Effector memory CD8-positive, alpha-beta T cell (primary cell): ENCODE measurements around the gene COG1.

Experiments used
- ATAC-seq: fragments of 150-1000 bp; cut with Tn5 transposase; replicated peaks from 2 replicates; pipeline ENCODE4 v1.10.0; 2021; ENCODE audit warnings: mild to moderate bottlenecking, moderate library complexity
- DNase-seq, 3 experiments: peaks; one replicate each; pipeline ENCODE4 v3.0.0; 2021
- H3K27ac Mint-ChIP-seq, 2 donors: one replicate each; pipeline ENCODE4 v1.8.0; 2022; ENCODE audit warnings: mild to moderate bottlenecking in 2 of 2, mixed read lengths in 2 of 2, moderate library complexity in 2 of 2
- H3K27me3 Mint-ChIP-seq, 2 donors: one replicate each; pipeline ENCODE4 v1.8.0; 2022; ENCODE audit warnings: mixed read lengths in 2 of 2
- H3K36me3 Mint-ChIP-seq: one replicate; pipeline ENCODE4 v1.8.0; 2022; ENCODE audit warnings: mild to moderate bottlenecking, moderate library complexity, mixed read lengths; ENCODE audit not compliant: insufficient read depth
- H3K4me1 Mint-ChIP-seq, 2 donors: one replicate each; pipeline ENCODE4 v1.8.0; 2022; ENCODE audit warnings: low read depth in 2 of 2, mixed read lengths in 2 of 2
- H3K4me3 Mint-ChIP-seq, 2 donors: one replicate each; pipeline ENCODE4 v1.8.0; 2022; ENCODE audit warnings: mild to moderate bottlenecking in 2 of 2, mixed read lengths in 2 of 2, moderate library complexity in 2 of 2
- H3K9me3 Mint-ChIP-seq, 2 donors: one replicate each; pipeline ENCODE4 v1.8.0; 2022; ENCODE audit warnings: mixed read lengths in 2 of 2

Gene COG1

DNA sequence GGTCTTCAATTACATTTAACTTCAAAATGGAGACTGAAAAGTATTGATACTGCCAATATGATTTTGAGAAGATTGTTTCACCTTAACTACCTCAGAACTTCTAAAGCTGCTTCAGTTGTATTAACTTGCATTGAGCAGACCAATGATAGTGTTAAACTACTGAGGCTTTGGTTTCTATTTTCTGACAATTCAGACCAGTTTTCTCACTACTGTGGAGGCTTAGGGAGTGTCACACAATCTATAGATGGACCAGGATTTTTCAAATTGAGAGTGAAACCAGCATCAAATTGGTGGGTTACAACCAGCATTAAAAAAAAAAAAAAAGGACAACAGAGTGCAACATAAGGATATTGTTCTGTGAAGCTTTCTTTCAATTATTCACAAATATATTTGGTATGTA, 21.2 kb downstream of the COG1 start:
- no peaks in the 10 kb centered on the region for H3K9me3 Mint-ChIP-seq
- DNase-seq (no peak), ATAC-seq (no peak)
- peaks cover 20% of the 10 kb centered on the region for H3K36me3 Mint-ChIP-seq
- no peak overlapping the region for H3K4me3 Mint-ChIP-seq
- no peak overlapping the region for H3K27ac Mint-ChIP-seq
- peaks cover 13 to 33% of the 10 kb centered on the region in 2 donors for H3K4me1 Mint-ChIP-seq
- H3K27me3 Mint-ChIP-seq, result no peaks in the 10 kb centered on the region

DNA sequence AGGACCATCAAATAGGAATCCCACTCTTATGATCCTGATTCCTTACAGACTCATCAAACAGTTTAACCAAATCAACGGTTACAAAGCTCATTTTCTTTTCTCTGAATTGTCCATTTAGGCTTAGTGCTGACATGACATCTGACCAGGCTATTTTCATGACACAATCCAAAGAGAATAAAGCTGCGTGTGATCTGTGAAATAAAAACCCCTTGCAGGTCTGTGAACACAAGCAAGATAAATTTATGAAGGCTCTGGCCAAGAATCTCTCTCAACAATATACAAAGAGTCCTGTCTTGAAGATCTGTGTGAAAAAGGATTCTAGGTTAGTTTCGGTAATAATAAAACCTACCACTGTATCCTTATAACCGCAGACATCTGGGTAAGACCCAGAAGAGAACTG, 22.0 kb downstream of the COG1 start:
- no peaks in the 10 kb centered on the region for H3K27me3 Mint-ChIP-seq
- peaks cover 18% of the 10 kb centered on the region for H3K36me3 Mint-ChIP-seq
- peaks cover 13 to 36% of the 10 kb centered on the region in 2 donors for H3K4me1 Mint-ChIP-seq
- no peaks in the 10 kb centered on the region for H3K9me3 Mint-ChIP-seq
- no peak overlapping the region for H3K4me3 Mint-ChIP-seq
- no peak for DNase-seq
- peak overlapping the region in 1 of 2 donors; percentile 82 for H3K27ac Mint-ChIP-seq
- no peak for ATAC-seq

DNA sequence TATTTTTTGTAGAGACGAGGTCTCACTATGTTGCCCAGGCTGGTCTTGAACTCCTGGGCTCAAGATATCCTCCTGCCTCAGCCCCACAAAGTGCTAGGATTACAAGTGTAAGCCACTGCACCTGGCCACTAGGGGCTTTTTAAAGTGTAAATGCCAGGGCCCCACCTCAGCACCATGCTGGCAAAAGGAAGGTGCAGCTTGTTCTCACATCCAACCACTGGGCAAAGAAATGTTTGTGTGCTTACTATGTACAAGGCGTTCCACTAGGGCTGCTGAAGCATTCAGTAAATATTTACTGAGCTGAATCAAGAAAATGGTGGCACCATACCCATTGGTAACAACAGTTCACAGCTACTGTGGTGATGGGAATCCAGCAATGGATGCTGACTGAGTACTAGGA, 22.6 kb downstream of the COG1 start:
- H3K27ac Mint-ChIP-seq, result peak overlapping the region in 1 of 2 donors; percentile 82
- H3K27me3 Mint-ChIP-seq, result no peaks in the 10 kb centered on the region
- peaks cover 18% of the 10 kb centered on the region for H3K36me3 Mint-ChIP-seq
- no peaks in the 10 kb centered on the region for H3K9me3 Mint-ChIP-seq
- ATAC-seq, result no peak
- DNase-seq, result no peak
- H3K4me3 Mint-ChIP-seq, result no peak overlapping the region
- H3K4me1 Mint-ChIP-seq, result peaks cover 16 to 36% of the 10 kb centered on the region in 2 donors

DNA sequence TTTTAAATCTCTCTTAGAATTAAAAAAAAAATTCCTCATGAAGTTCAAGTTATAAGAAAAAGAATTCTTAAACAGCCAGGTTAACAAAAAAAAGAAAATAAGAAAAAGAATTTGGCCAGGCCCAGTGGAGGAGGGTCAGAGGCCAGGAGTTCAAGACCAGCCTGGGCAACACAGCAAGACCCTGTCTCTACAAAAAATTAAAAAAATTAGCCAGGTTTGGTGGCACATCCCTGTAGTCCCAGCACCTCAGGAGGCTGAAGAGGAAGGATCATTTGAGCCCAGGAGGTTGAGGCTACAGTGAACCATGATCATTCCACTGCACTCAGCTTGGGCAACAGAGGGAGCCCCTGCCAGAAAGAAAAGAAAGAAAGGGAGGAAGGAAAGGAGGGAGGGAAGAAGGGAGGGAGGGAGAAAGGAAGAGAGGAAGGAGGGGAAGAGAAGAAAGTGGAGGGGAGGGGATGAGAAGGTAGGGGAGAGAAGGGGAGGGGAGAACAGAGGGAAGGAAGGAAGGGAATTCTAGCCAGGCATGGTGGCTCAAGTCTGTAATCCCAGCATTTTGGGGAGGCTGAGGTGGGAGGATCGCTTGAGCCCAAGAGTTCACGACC, 30.9 kb downstream of the COG1 start:
- ATAC-seq (no peak), DNase-seq (no peak)
- H3K4me3 Mint-ChIP-seq, result no peak overlapping the region
- H3K9me3 Mint-ChIP-seq, result no peaks in the 10 kb centered on the region
- peaks cover 28 to 41% of the 10 kb centered on the region in 2 donors for H3K4me1 Mint-ChIP-seq
- H3K27me3 Mint-ChIP-seq, result no peaks in the 10 kb centered on the region
- H3K36me3 Mint-ChIP-seq, result peaks cover 36% of the 10 kb centered on the region
- peak overlapping the region; percentile 56 to 88 for H3K27ac Mint-ChIP-seq

DNA sequence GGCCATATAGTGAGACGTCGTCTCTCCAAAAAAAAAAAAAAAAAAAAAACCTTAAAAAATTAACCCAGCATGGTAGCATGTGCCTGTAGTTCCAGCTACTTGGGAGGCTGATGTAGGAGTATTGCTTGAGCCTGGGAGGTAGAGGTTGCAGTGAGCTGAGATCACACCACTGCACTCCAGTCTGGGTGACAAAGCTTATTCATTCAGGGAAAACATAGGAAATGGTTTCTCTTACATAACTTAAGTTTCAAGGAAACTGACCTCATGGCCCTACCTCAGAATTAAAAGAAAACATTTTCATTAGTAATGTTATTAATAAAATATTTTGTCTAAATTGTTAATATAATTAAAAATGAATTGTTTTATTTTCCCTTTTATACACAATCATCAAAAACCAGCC, 31.4 kb downstream of the COG1 start:
- no peaks in the 10 kb centered on the region for H3K9me3 Mint-ChIP-seq
- no peak for ATAC-seq
- H3K27ac Mint-ChIP-seq, result peak overlapping the region; percentile 78 to 88
- peaks cover 33 to 44% of the 10 kb centered on the region in 2 donors for H3K4me1 Mint-ChIP-seq
- peaks cover 31% of the 10 kb centered on the region for H3K36me3 Mint-ChIP-seq
- H3K27me3 Mint-ChIP-seq, result no peaks in the 10 kb centered on the region
- DNase-seq, result no peak
- no peak overlapping the region for H3K4me3 Mint-ChIP-seq

DNA sequence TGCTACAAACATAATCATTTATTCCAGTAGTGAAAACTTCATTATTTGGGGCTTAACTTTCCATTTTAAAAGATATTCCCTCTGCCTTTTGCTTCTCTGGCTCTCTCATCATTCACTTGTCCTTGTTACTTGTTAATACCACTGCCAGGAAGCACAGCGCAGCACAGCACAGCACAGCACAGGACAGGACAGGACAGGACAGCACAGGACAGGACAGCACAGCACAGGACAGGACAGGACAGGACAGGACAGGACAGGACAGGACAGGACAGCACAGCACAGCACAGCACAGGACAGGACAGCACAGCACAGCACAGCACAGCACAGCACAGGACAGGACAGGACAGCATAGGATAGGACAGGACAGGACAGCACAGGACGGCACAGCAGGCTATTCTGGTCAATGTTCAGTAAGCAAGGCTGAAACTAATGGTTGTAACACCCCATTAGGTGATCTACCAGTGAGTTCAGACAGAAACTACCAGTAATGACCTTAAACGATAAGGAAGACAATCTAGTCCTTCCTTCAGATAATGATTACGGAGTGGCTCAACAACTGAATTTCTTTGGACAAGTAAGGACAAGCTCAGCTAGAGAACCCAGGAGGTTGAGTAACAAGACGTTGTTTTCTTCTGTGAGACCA, 31.9 kb downstream of the COG1 start:
- no peaks in the 10 kb centered on the region for H3K27me3 Mint-ChIP-seq
- no peak for ATAC-seq
- H3K9me3 Mint-ChIP-seq, result no peaks in the 10 kb centered on the region
- no peak for DNase-seq
- peak overlapping the region; percentile 63 to 78 for H3K27ac Mint-ChIP-seq
- H3K4me3 Mint-ChIP-seq, result no peak overlapping the region
- H3K36me3 Mint-ChIP-seq, result peaks cover 29% of the 10 kb centered on the region
- H3K4me1 Mint-ChIP-seq, result peaks cover 37 to 47% of the 10 kb centered on the region in 2 donors

DNA sequence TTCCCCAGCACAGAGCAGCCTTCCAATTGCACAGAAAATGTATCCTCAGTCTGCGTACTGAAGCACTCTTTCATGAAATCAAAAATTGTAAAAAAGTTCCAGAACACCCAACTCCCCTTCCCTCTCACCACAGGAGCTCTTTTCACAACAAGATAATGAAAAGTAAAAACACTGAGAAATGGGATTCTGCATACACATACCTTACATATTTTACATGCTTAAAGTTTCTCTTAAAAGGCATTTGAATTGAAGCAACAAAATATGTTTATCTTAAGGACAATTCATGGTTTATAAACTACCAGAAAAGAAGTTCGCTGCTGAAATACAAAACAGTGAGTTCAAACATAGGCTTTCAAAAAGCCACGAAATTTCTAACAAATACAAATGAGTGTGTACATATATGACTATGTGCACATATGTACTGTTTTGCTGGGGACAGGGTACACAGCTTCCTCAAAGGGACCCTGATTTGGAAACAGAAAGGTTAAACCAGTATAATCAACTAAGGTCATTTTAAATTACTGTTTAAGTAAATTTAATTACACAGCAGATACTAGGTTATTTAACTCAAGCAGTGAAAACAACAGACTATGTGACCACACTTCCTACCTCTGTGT, 33.8 kb downstream of the COG1 start:
- no peaks in the 10 kb centered on the region for H3K27me3 Mint-ChIP-seq
- H3K36me3 Mint-ChIP-seq, result peaks cover 30% of the 10 kb centered on the region
- H3K4me1 Mint-ChIP-seq, result peaks cover 48 to 63% of the 10 kb centered on the region in 2 donors
- peak overlapping the region; percentile 62 to 82 for H3K27ac Mint-ChIP-seq
- DNase-seq (no peak), ATAC-seq (no peak)
- no peaks in the 10 kb centered on the region for H3K9me3 Mint-ChIP-seq
- H3K4me3 Mint-ChIP-seq, result peak overlapping the region; percentile 34 to 56

DNA sequence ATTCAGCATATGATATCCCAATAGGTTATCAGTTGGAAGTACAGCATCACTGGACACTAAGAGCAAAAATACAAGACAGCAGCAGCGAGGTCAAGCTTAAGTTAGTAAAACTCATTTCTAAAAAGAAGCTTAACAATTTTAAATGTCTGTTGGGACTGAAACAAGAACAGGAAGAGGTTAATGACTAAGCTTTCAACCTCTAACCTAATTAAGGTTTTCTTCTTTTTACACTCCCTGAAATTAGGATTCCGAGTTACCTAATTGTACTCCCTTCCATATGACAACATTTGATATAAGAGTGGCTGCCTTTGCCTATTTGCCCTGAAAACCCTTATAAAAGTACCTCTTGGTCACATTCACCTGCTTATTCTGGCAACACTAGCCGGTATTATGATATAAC, 34.5 kb downstream of the COG1 start:
- H3K27me3 Mint-ChIP-seq, result no peaks in the 10 kb centered on the region
- peaks cover 31% of the 10 kb centered on the region for H3K36me3 Mint-ChIP-seq
- H3K4me1 Mint-ChIP-seq, result peaks cover 48 to 63% of the 10 kb centered on the region in 2 donors
- peak overlapping the region; percentile 62 to 82 for H3K27ac Mint-ChIP-seq
- no peaks in the 10 kb centered on the region for H3K9me3 Mint-ChIP-seq
- H3K4me3 Mint-ChIP-seq, result peak overlapping the region; percentile 34 to 56
- DNase-seq (no peak), ATAC-seq (no peak)

DNA sequence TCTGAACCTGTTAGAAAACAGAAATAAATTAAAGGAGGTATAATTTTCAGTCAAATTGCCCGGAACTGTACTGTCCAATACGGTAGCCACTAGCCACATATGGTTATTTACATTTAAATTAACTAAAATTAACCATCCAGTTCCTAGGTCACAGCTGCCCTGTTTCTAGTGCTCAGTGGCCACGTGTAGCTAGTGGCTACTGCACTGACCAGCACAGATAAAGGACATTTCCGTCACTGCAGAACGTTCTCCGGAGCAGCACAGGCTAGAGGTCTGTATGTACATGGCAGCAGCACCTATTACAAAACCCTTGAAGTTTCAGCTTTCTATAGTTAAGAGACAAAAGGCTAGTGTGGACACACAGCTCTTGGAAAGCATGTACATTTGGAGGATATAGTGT, 35.1 kb downstream of the COG1 start:
- Mint-ChIP-seq H3K36me3 (peaks cover 31% of the 10 kb centered on the region), H3K27ac (peak overlapping the region; percentile 80 to 82), H3K4me3 (peak overlapping the region in 1 of 2 donors; percentile 56), H3K9me3 (no peaks in the 10 kb centered on the region), H3K27me3 (no peaks in the 10 kb centered on the region), H3K4me1 (peaks cover 50 to 64% of the 10 kb centered on the region in 2 donors)
- DNase-seq (no peak), ATAC-seq (no peak)

DNA sequence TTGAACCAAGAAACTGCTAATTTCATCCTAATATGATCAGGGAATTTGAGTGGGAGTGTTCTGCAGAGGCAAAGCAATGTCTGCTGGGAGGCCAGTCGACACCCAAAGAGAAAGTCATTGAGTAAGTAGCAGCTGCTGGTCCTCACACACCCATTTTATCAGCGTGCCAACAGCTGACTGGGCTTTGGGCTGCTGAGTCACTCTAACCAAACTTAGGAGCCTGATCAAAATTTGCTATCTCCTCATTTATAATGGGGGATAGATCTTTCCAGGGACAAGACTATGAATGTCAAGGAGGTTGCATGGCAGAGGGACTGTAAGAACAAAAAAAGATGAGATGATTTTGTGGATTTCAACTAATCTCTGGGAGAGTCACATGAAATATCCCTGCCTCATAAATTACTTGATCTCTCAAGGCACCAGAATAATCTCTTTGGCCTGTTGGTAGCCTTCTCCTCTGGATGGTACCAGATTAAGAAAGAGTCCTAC, 35.9 kb downstream of the COG1 start:
- DNase-seq (peak in 1 of 3 experiments; percentile 10), ATAC-seq (no peak)
- Mint-ChIP-seq H3K9me3 (no peaks in the 10 kb centered on the region), H3K4me1 (peaks cover 56 to 66% of the 10 kb centered on the region in 2 donors), H3K4me3 (peak overlapping the region; percentile 36 to 51), H3K36me3 (peaks cover 30% of the 10 kb centered on the region), H3K27me3 (no peaks in the 10 kb centered on the region), H3K27ac (peak overlapping the region; percentile 68 to 80)

DNA sequence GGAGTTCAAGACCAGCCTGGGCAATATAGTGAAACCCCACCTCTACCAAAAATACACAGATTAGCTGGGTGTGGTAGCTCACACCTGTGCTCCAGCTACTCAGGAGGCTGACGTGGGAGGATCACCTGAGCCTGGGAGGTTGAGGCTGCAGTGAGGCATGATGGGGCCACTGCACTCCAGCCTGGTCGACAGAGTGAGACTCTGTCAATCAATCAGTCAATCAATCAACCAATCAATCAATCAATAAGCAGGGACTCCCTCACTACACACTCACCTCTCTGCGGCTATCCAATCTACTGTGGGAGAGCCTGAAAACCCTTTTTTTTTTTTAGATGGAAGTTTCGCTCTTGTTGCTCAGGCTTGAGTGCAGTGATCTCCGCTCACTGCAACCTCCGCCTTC, 37.2 kb downstream of the COG1 start:
- Mint-ChIP-seq H3K4me3 (peak overlapping the region; percentile 94 to 95), H3K27ac (peak overlapping the region; percentile 97), H3K4me1 (peaks cover 53 to 61% of the 10 kb centered on the region in 2 donors), H3K27me3 (no peaks in the 10 kb centered on the region), H3K36me3 (peaks cover 29% of the 10 kb centered on the region), H3K9me3 (no peaks in the 10 kb centered on the region)
- DNase-seq (no peak), ATAC-seq (no peak)

DNA sequence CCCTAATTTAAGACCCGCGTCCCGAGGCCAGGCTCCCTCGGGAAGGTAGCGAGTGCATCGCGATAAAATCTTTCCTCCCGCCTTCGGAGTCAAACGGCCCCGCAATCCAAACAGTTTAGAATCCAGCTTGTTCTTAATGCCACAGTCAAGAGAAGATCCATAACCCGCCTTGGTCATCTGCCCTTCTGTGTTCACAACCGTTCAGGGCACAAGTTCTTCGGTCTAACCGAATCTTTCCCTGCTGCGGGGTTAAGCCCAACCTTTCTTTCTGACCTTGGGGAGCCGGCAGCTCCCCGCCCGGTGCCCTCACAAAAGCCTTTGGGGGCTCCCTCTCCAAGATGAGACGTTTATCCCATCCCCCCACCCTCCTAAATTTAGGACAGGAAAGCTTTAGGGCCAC, 38.5 kb downstream of the COG1 start:
- H3K36me3 Mint-ChIP-seq, result peaks cover 30% of the 10 kb centered on the region
- peak in 1 of 3 experiments; percentile 8 for DNase-seq
- no peak for ATAC-seq
- H3K4me1 Mint-ChIP-seq, result peaks cover 56 to 59% of the 10 kb centered on the region in 2 donors
- peak overlapping the region; percentile 94 to 95 for H3K4me3 Mint-ChIP-seq
- no peaks in the 10 kb centered on the region for H3K9me3 Mint-ChIP-seq
- peak overlapping the region; percentile 97 for H3K27ac Mint-ChIP-seq
- no peaks in the 10 kb centered on the region for H3K27me3 Mint-ChIP-seq

DNA sequence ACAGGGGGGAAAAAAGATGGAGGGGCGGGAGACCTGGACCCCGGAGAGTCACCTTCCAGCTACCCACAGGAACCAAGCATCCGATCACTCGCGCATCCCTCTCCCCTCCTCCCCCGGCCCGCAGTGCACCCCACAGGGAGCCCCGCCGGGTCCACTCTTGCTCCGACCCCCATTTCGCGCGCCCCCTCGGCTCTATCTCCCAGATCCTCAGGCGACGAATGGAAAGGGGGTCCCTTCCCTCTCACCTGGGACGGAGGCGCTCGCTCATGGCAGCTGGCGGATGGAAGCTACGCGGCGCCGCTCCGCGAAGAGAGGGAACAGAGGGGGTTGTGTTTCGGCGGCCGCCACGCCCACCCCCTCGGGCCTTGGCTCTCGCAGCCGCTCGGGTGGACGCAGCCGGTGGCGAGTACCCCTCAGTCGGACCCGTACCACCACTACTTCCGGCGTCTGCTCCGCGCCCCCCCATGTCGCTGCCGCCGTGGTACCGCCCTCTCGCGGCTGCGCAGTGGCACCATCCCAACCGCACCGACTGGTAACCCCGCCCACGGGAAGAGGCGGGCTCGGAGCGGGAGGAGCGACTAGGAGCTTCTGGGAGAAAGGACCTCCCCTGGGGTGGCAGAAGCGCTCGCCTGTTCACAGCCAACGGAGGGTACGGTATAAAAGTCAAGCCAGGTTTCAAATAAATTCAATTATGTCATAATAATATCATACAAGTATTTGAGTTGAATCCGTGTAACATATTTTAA, 39.2 kb downstream of the COG1 start:
- Mint-ChIP-seq H3K9me3 (no peaks in the 10 kb centered on the region), H3K4me1 (peaks cover 53 to 55% of the 10 kb centered on the region in 2 donors)

More for the DNA sequence above, 39.2 kb downstream of the COG1 start:
- Mint-ChIP-seq H3K27me3 (no peaks in the 10 kb centered on the region), H3K36me3 (peaks cover 25% of the 10 kb centered on the region), H3K4me3 (peak overlapping the region; percentile 94 to 95), H3K27ac (peak overlapping the region; percentile 97)
- peak; percentile 96 to 98 (median 97) for DNase-seq
- ATAC-seq, result peak; percentile 89
